HCT116 (cell line): ENCODE data around the gene IL1RAPL1. TPM values are rescaled to one million over a fixed set of nuclear protein-coding genes. Genes with fewer than 3 reads are reported as not detected.

Experiments used
- ATAC-seq: fragments of 200-7000 bp; cut with Tn5 transposase; 2 replicates; pipeline ENCODE4 v1.9.1; 2020; ENCODE audit warnings: mild to moderate bottlenecking, moderate library complexity
- BruUV-seq: library from RNA; stranded (reverse); fragments of 400-500 nt; replicated peaks from 2 replicates; lab custom pipeline; 2021; lab: Mats Ljungman, UMichigan
- CTCF ChIA-PET: fragments of 300-600 bp; sonication (Branson Sonifier 250); formaldehyde crosslinking; loops from one replicate; lab custom pipeline; 2021; ENCODE audit warnings: antibody characterized with exemption; lab: Charles Lee
- POLR2A ChIA-PET: fragments of 300-600, 350-600 bp; sonication (Branson Sonifier 250); formaldehyde crosslinking; loops from one replicate; lab custom pipeline; 2021; ENCODE audit warnings: antibody characterized with exemption; lab: Charles Lee
- RAD21 ChIA-PET, 2 experiments: fragments of 300-600 bp; sonication (Branson Sonifier 250); formaldehyde crosslinking; loops; one replicate each; lab custom pipeline; 2023; ENCODE audit warnings: low total read pairs in 2 of 2; ENCODE audit not compliant: uncharacterized antibody in 2 of 2, unreplicated experiment in 2 of 2, low non-redundant PET in 1 of 2; lab: Charles Lee
- DNase-seq: peaks from one replicate; pipeline ENCODE4 v3.0.0-alpha.2; 2010; ENCODE audit warnings: low read depth, low spot score
- H2AFZ ChIP-seq: fragments of 200-600 bp; shearing (Covaris generic), sonication (generic); 2 replicates; pipeline ENCODE4 v1.6.1; 2017; ENCODE audit warnings: low read depth, mixed run types, mixed read lengths, antibody characterized with exemption, low read length; ENCODE audit not compliant: poor library complexity, severe bottlenecking
- H3K27ac ChIP-seq: 2 replicates; pipeline ENCODE4 v1.5.1; 2012; ENCODE audit warnings: low read depth, low read length
- H3K27me3 ChIP-seq: fragments of 200-600 bp; sonication (generic); 2 replicates; pipeline ENCODE4 v1.6.1; 2016; ENCODE audit warnings: mixed run types, low read length, mixed read lengths; ENCODE audit not compliant: insufficient read depth
- H3K36me3 ChIP-seq, 2 experiments: fragments of 200-500 bp in 1 of 2; fragments of 200-600 bp in 1 of 2; sonication (Bioruptor generic) in 1 of 2; sonication (generic) in 1 of 2; 2 replicates each; pipeline versions ENCODE4 v1.5.1 to v1.6.1; 2014 to 2016; ENCODE audit warnings: low read length in 2 of 2, inconsistent platforms in 1 of 2, mixed read lengths in 1 of 2, mixed run types in 1 of 2; ENCODE audit not compliant: insufficient read depth in 2 of 2, control insufficient read depth in 1 of 2
- H3K4me1 ChIP-seq, 2 experiments: fragments of 200-600 bp in 1 of 2; sonication (generic) in 1 of 2; 2 replicates each; pipeline versions ENCODE4 v1.5.1 to v1.6.1; 2012 to 2017; ENCODE audit warnings: low read length in 2 of 2, inconsistent platforms in 1 of 2, mild to moderate bottlenecking in 1 of 2, mixed read lengths in 1 of 2, mixed run types in 1 of 2, moderate library complexity in 1 of 2; ENCODE audit not compliant: insufficient read depth in 2 of 2, control insufficient read depth in 1 of 2
- H3K4me2 ChIP-seq: fragments of 200-600 bp; sonication (generic); 2 replicates; pipeline ENCODE4 v1.6.1; 2017; ENCODE audit warnings: mixed run types, low read length, mixed read lengths
- H3K4me3 ChIP-seq, 2 experiments: fragments of 200-600 bp in 1 of 2; sonication (generic) in 1 of 2; replicated peaks in 1 of 2; 2 replicates each; pipeline ENCODE4 v1.5.1; 2011 to 2016; ENCODE audit warnings: low read length in 2 of 2, control low read depth in 1 of 2, low read depth in 1 of 2, mild to moderate bottlenecking in 1 of 2, mixed read lengths in 1 of 2, mixed run types in 1 of 2
- H3K79me2 ChIP-seq: fragments of 200-600 bp; sonication (generic); 2 replicates; pipeline ENCODE4 v1.6.1; 2017; ENCODE audit warnings: mild to moderate bottlenecking, mixed run types, low read length, moderate library complexity, mixed read lengths; ENCODE audit not compliant: insufficient read depth
- H3K9ac ChIP-seq: fragments of 200-600 bp; sonication (generic); 2 replicates; pipeline ENCODE4 v1.6.1; 2016; ENCODE audit warnings: low read length, mixed read lengths
- H3K9me2 ChIP-seq: fragments of 200-600 bp; sonication (generic), shearing (Covaris generic); 2 replicates; pipeline ENCODE4 v1.6.1; 2017; ENCODE audit warnings: mixed run types, mild to moderate bottlenecking, moderate library complexity; ENCODE audit not compliant: insufficient read depth
- H3K9me3 ChIP-seq, 2 experiments: fragments of 200-500 bp in 1 of 2; fragments of 200-600 bp in 1 of 2; sonication (Bioruptor generic) in 1 of 2; sonication (generic) in 1 of 2; 2 replicates each; pipeline ENCODE4 v1.6.1; 2014 to 2017; ENCODE audit warnings: low read length in 2 of 2, mixed read lengths in 2 of 2, inconsistent platforms in 1 of 2, low read depth in 1 of 2, mild to moderate bottlenecking in 1 of 2, mixed run types in 1 of 2, moderate library complexity in 1 of 2; ENCODE audit not compliant: control insufficient read depth in 1 of 2, insufficient read depth in 1 of 2
- H4K20me1 ChIP-seq: fragments of 200-600 bp; sonication (generic), shearing (Covaris generic); 2 replicates; pipeline ENCODE4 v1.6.1; 2017; ENCODE audit warnings: mixed run types, mild to moderate bottlenecking, moderate library complexity; ENCODE audit not compliant: insufficient read depth
- ATF3 ChIP-seq: IDR thresholded peaks from 2 replicates; pipeline ENCODE4 v1.6.1; 2012
- CBX3 ChIP-seq: IDR thresholded peaks from 2 replicates; pipeline ENCODE4 v1.6.1; 2012; ENCODE audit warnings: low read depth
- CEBPB ChIP-seq: IDR thresholded peaks from 2 replicates; pipeline ENCODE4 v1.6.1; 2012; ENCODE audit warnings: low read depth
- CTCF ChIP-seq, 3 experiments: fragments of 200-600 bp in 1 of 3; sonication (generic) in 1 of 3; IDR thresholded peaks in 2 of 3; conservative IDR thresholded peaks in 1 of 3; 2 replicates each; pipeline ENCODE4 v1.5.1; 2012 to 2017; ENCODE audit warnings: low read depth in 2 of 3, low read length in 2 of 3, antibody characterized with exemption in 1 of 3, borderline replicate concordance in 1 of 3, control low read depth in 1 of 3, mild to moderate bottlenecking in 1 of 3, mixed read lengths in 1 of 3, mixed run types in 1 of 3, moderate library complexity in 1 of 3; ENCODE audit not compliant: insufficient read depth in 1 of 3
- EGR1 ChIP-seq: IDR thresholded peaks from 2 replicates; pipeline ENCODE4 v1.6.1; 2012; ENCODE audit warnings: low read depth
- ELF1 ChIP-seq: IDR thresholded peaks from 2 replicates; pipeline ENCODE4 v1.6.1; 2012; ENCODE audit warnings: low read depth, borderline replicate concordance
- EZH2phosphoT487 ChIP-seq: fragments of 200-600 bp; IDR thresholded peaks from 2 replicates; pipeline ENCODE4 v1.6.1; 2018; ENCODE audit warnings: antibody characterized with exemption, borderline replicate concordance
- MAX ChIP-seq: IDR thresholded peaks from 2 replicates; pipeline ENCODE4 v1.6.1; 2012
- POLR2AphosphoS5 ChIP-seq: IDR thresholded peaks from 2 replicates; pipeline ENCODE4 v1.6.1; 2011; ENCODE audit warnings: mild to moderate bottlenecking, low read depth, low read length, moderate library complexity
- RAD21 ChIP-seq: IDR thresholded peaks from 2 replicates; pipeline ENCODE4 v1.6.1; 2012; ENCODE audit warnings: low read depth, mild to moderate bottlenecking
- SIN3A ChIP-seq: IDR thresholded peaks from 2 replicates; pipeline ENCODE4 v1.6.1; 2012; ENCODE audit warnings: low read depth
- SP1 ChIP-seq: IDR thresholded peaks from 2 replicates; pipeline ENCODE4 v1.6.1; 2012; ENCODE audit warnings: low read depth
- SRF ChIP-seq: IDR thresholded peaks from 2 replicates; pipeline ENCODE4 v1.6.1; 2012; ENCODE audit warnings: low read depth
- YY1 ChIP-seq: IDR thresholded peaks from 2 replicates; pipeline ENCODE4 v1.6.1; 2011; ENCODE audit warnings: low read length, low read depth, moderate library complexity, mild to moderate bottlenecking; ENCODE audit not compliant: insufficient replicate concordance; ENCODE audit errors: extremely low read depth
- ZFX ChIP-seq: fragments of 450-650 bp; IDR thresholded peaks from 2 replicates; pipeline ENCODE4 v1.6.1; 2017
- ZNF274 ChIP-seq: fragments of 200-500 bp; sonication (Bioruptor generic); IDR thresholded peaks from 2 replicates; pipeline ENCODE4 v1.6.1; 2014; ENCODE audit warnings: mild to moderate bottlenecking, low read depth, low read length, inconsistent platforms
- intact Hi-C: fragments of 100-400 bp; cut with micrococcal nuclease; formaldehyde crosslinking; loops from 2 replicates; pipeline ENCODE4 v1.10.0; 2022
- total RNA-seq: library from RNA; stranded (reverse); gene quantifications from one replicate; pipeline ENCODE4 v1.2.1, GENCODE V29; 2021; ENCODE audit not compliant: unreplicated experiment
- TF ChIP-seq, protein P1 (sequence below): IDR thresholded peaks from 2 replicates; pipeline ENCODE4 v1.6.1; 2012; ENCODE audit warnings: low read depth

Gene IL1RAPL1
- total RNA-seq, 1 experiment from 2014 or later, result 2.8 TPM

DNA sequence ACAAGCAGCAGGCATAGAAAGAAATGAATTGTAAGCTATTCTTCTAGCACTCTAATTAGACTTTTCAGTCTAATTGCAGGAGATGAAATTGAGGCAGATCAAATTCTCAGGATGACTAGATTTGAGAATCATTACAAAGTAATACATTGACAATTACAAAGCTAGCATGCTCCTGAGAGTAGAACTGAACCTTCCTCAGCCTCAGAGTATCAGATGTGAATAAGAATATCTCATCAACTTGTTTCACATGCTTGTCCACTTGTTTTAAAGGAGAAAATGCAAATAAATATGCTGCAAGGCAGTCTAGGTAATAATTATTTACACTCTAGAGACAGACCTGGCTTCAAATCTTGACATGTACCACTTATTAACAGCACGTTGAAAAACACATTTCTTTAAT lies 1137.1 kb downstream of the IL1RAPL1 start:
- Histone ChIP-seq H3K27ac (no peak overlapping the region), H3K27me3 (no peaks in the 10 kb centered on the region), H3K79me2 (no peaks in the 10 kb centered on the region), H3K9me2 (no peaks in the 10 kb centered on the region), H2AFZ (no peak overlapping the region), H3K9ac (no peak overlapping the region), H3K4me1 (no peaks in the 10 kb centered on the region), H4K20me1 (no peaks in the 10 kb centered on the region), H3K9me3 (no peaks in the 10 kb centered on the region), H3K4me2 (no peak overlapping the region), H3K4me3 (no peak overlapping the region), H3K36me3 (no peaks in the 10 kb centered on the region)
- intact Hi-C loops, result no loop called here
- DNase-seq, result no peak
- no peak for ATAC-seq
- ChIA-PET POLR2A (no interaction called here), CTCF (no interaction called here), RAD21 (no interaction called here)
- TF ChIP-seq YY1, result no peak
- no peak for TF ChIP-seq CEBPB
- no peak for TF ChIP-seq MAX
- BruUV-seq, result no TSS peak

DNA sequence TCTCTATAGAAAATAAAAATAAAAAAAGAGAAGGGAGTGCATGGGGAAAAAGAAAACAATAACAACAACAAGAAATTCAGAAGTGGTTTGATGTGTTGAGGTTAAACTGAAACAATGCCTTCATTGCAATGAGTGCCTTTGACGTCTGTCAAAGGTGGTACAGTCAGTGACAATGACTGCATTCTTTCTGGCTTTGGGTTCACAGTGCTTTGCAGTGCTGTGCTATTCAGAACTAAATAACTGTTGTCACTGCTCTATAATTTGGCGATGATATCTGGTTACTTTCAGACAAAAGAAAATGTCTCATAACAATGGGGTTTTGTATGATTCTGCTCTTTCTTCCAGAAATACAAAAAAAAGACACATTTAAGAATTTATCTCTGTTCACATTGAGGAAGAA lies 1139.6 kb downstream of the IL1RAPL1 start:
- BruUV-seq, result no TSS peak
- Histone ChIP-seq H2AFZ (no peak overlapping the region), H3K27ac (no peak overlapping the region), H3K9me2 (no peaks in the 10 kb centered on the region), H3K36me3 (no peaks in the 10 kb centered on the region), H3K9me3 (no peaks in the 10 kb centered on the region), H3K4me2 (no peak overlapping the region), H4K20me1 (no peaks in the 10 kb centered on the region), H3K9ac (no peak overlapping the region), H3K4me1 (no peaks in the 10 kb centered on the region), H3K4me3 (no peak overlapping the region), H3K79me2 (no peaks in the 10 kb centered on the region), H3K27me3 (no peaks in the 10 kb centered on the region)
- CTCF ChIA-PET, result no interaction called here
- POLR2A ChIA-PET, result no interaction called here
- ATAC-seq, result no peak
- DNase-seq, result no peak
- intact Hi-C loops, result no loop called here
- RAD21 ChIA-PET, result no interaction called here
- TF ChIP-seq EZH2phosphoT487, result no peak
- no peak for TF ChIP-seq SRF
- TF ChIP-seq, protein P1, sequence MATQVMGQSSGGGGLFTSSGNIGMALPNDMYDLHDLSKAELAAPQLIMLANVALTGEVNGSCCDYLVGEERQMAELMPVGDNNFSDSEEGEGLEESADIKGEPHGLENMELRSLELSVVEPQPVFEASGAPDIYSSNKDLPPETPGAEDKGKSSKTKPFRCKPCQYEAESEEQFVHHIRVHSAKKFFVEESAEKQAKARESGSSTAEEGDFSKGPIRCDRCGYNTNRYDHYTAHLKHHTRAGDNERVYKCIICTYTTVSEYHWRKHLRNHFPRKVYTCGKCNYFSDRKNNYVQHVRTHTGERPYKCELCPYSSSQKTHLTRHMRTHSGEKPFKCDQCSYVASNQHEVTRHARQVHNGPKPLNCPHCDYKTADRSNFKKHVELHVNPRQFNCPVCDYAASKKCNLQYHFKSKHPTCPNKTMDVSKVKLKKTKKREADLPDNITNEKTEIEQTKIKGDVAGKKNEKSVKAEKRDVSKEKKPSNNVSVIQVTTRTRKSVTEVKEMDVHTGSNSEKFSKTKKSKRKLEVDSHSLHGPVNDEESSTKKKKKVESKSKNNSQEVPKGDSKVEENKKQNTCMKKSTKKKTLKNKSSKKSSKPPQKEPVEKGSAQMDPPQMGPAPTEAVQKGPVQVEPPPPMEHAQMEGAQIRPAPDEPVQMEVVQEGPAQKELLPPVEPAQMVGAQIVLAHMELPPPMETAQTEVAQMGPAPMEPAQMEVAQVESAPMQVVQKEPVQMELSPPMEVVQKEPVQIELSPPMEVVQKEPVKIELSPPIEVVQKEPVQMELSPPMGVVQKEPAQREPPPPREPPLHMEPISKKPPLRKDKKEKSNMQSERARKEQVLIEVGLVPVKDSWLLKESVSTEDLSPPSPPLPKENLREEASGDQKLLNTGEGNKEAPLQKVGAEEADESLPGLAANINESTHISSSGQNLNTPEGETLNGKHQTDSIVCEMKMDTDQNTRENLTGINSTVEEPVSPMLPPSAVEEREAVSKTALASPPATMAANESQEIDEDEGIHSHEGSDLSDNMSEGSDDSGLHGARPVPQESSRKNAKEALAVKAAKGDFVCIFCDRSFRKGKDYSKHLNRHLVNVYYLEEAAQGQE, result no peak
- no peak for TF ChIP-seq MAX
- no peak for TF ChIP-seq EGR1
- TF ChIP-seq SP1, result no peak
- TF ChIP-seq ATF3, result no peak
- no peak for TF ChIP-seq ELF1
- TF ChIP-seq SIN3A, result no peak
- no peak for TF ChIP-seq RAD21
- no peak for TF ChIP-seq CBX3
- no peak for TF ChIP-seq POLR2AphosphoS5
- no peak for TF ChIP-seq CTCF (IDR thresholded peaks at IDR 0.05 in 2 of 3, conservative IDR thresholded peaks at IDR 0.05 in 1 of 3; ENCODE audit: borderline replicate concordance in 1 of 3, insufficient read depth in 1 of 3, low read depth in 2 of 3, low read length in 2 of 3)
- no peak for TF ChIP-seq ZNF274
- TF ChIP-seq ZFX, result no peak
